GM23248 (cell line): ENCODE measurements around the gene PDE4B.

Experiments
- EZH2 ChIP-seq: fragments of 200-600 bp; sonication (generic); IDR thresholded peaks from 2 replicates; pipeline ENCODE4 v1.6.1; 2018; ENCODE audit warnings: antibody characterized with exemption, mild to moderate bottlenecking; ENCODE audit not compliant: insufficient read depth, poor library complexity, severe bottlenecking
- EZH2phosphoT487 ChIP-seq: fragments of 200-600 bp; sonication (generic); IDR thresholded peaks from 2 replicates; pipeline ENCODE4 v1.6.1; 2018; ENCODE audit warnings: antibody characterized with exemption, moderate library complexity, mild to moderate bottlenecking, low read depth; ENCODE audit not compliant: insufficient read depth

DNA sequence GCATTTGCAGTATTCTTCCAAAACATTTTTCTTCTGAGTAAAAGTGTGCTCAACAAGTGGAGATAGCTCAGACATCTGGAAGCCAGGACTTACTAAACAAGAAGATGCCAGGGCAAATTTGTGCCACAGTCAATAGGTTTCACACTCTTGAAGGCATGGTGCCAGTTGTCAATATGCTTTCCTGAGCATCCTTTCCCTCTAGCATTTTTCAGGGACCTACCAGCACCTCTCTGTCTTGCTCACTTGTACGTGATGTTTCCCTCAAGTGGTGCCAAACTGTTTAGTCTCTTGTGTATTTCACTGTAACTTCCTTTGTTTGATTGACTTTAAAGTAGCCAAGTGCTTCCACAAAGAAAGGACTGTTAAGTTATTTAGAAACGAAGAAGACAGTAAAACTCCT is 547.2 kb downstream of the PDE4B start:
- no peak for TF ChIP-seq EZH2
- TF ChIP-seq EZH2phosphoT487 = no peak
